Adrenal gland (tissue), 12 donors: Measurements from ENCODE around the gene HIRA. TPM values are rescaled to one million over a fixed set of nuclear protein-coding genes. Genes with fewer than 3 reads are reported as not detected.

ENCODE experiments used
- DNase-seq, 7 donors: peaks; one replicate each; pipeline ENCODE4 v3.0.0-alpha.2; 2019 to 2020
- H3K27ac ChIP-seq, 5 donors: fragments of 200-600 bp; sonication (generic) in 4 of 5; 1 replicate in 3 of 5; 2 replicates in 2 of 5; pipeline versions ENCODE4 v1.5.1 to v1.8.0; 2016 to 2020; ENCODE audit warnings: mild to moderate bottlenecking in 1 of 5
- H3K27me3 ChIP-seq: fragments of 200-600 bp; 2 replicates; pipeline ENCODE4 v1.8.0; 2021
- H3K36me3 ChIP-seq, 2 donors: fragments of 200-600 bp; replicated peaks in 1 of 2; 1 replicate in 1 of 2; 2 replicates in 1 of 2; pipeline versions ENCODE4 v1.5.1 to v1.8.0; 2018 to 2022
- H3K4me1 ChIP-seq, 2 donors: fragments of 200-600 bp; replicated peaks in 1 of 2; 1 replicate in 1 of 2; 2 replicates in 1 of 2; pipeline versions ENCODE4 v1.5.1 to v1.8.0; 2018 to 2021
- H3K4me3 ChIP-seq, 4 donors: fragments of 200-600 bp; sonication (generic) in 3 of 4; one replicate each; pipeline ENCODE4 v1.5.1; 2016 to 2018
- H3K9me3 ChIP-seq, 3 donors: fragments of 200-600 bp; sonication (generic) in 1 of 3; replicated peaks in 1 of 3; 1 replicate in 2 of 3; 2 replicates in 1 of 3; pipeline versions ENCODE4 v1.5.1 to v1.8.0; 2016 to 2021
- POLR2A ChIP-seq, 2 donors: fragments of 450-650 bp; IDR thresholded peaks; one replicate each; pipeline ENCODE4 v1.6.1; 2017; ENCODE audit warnings: antibody characterized with exemption in 2 of 2, mild to moderate bottlenecking in 2 of 2, moderate library complexity in 1 of 2
- WGBS, 4 donors: extraction: QIAGEN DNeasy Blood & Tissue Kit in 2 of 4; methylation state at CpG; one replicate each; pipeline versions ENCODE4 v1.1.5 to v1.1.7; 2013 to 2017; 5-methylcytosine and 5-hydroxymethylcytosine counted together
- intact Hi-C, 2 donors: fragments of 100-400 bp; cut with DNase I; formaldehyde crosslinking; loops; one replicate each; pipeline versions ENCODE4 v1.14.1 to v1.15.0; 2022 to 2023
- polyA plus RNA-seq, 3 donors: library from polyadenylated mRNA; stranded (reverse); fragments of 200-250 nt in 2 of 3; fragments of 350-450 nt in 1 of 3; fragmentation: Illumina TruSeq in 1 of 3; extraction: RNeasy Lipid Tissue Mini Kit (QIAGEN cat#74804) in 1 of 3; gene quantifications; one replicate each; pipeline ENCODE4 v1.2.3, GENCODE V29; 2013 to 2014
- total RNA-seq, 9 donors: library from RNA; depleted of rRNA in 4 of 9; stranded (reverse); fragments of >200 nt in 4 of 9; fragments of 120-200 nt in 1 of 9; fragmentation: NEBNext Ultra II Directional in 1 of 9; extraction: Animal tissue kit (Norgen Biotek cat#: 25700) in 1 of 9; gene quantifications; one replicate each; pipeline versions ENCODE4 v1.1.0 to v1.2.4, GENCODE V29; 2013 to 2023
- TF ChIP-seq, protein P1 (sequence below), 6 experiments: fragments of 450-650 bp in 4 of 6; fragments of 200-600 bp in 2 of 6; sonication (generic) in 1 of 6; IDR thresholded peaks; 1 replicate in 5 of 6; 2 replicates in 1 of 6; pipeline versions ENCODE4 v1.5.1 to v1.8.0; 2016 to 2021; ENCODE audit warnings: antibody characterized with exemption in 6 of 6, mild to moderate bottlenecking in 2 of 6, moderate library complexity in 1 of 6
- donor health status: healthy with polysubstance abuse.
- donor health status: Bipolar disorder and iron deficiency.
- donor health status: DM: yes; HTN: yes; CAD: no.
- donor health status: DM: no; HTN: no; CAD: no.
- donor health status: DM: no; HTN: no; CAD: no.
- donor health status: DM: yes; HTN: yes; CAD: no.

HIRA gene
- total and polyA plus RNA-seq, 12 donors = 8.4 to 47.8 (median 20.8) TPM

DNA sequence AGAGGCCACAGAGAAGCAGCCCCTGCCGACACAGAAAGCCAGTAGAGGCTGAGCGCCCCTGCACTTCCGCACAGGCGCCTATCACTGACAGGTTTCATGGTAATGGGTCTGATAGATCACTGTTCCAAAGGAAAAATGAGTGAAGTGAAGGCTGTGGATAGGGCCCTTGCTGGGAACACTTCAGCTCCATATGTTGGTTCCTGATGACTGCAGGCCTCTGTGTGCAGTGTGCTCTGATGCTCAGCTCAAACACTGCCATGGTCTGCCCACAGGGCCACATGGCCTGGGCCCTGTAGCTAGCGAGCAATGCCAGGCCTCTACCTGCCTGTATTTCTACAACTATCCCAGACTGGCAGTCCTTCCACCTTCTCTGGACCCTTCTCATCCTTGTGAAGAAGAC is 77.3 kb downstream of the HIRA start:
- Histone ChIP-seq H3K27me3 (no peaks in the 10 kb centered on the region), H3K9me3 (no peaks in the 10 kb centered on the region), H3K4me3 (no peak overlapping the region), H3K36me3 (peaks cover 0 to 89% of the 10 kb centered on the region in 2 donors), H3K4me1 (no peaks in the 10 kb centered on the region), H3K27ac (no peak overlapping the region)
- WGBS, 4 donors = 92 to 100% (median 96%) methylated on average over 5 of the region's 5 CpGs
- TF ChIP-seq POLR2A (IDR thresholded peaks at IDR 0.05) = no peak
- TF ChIP-seq, protein P1, sequence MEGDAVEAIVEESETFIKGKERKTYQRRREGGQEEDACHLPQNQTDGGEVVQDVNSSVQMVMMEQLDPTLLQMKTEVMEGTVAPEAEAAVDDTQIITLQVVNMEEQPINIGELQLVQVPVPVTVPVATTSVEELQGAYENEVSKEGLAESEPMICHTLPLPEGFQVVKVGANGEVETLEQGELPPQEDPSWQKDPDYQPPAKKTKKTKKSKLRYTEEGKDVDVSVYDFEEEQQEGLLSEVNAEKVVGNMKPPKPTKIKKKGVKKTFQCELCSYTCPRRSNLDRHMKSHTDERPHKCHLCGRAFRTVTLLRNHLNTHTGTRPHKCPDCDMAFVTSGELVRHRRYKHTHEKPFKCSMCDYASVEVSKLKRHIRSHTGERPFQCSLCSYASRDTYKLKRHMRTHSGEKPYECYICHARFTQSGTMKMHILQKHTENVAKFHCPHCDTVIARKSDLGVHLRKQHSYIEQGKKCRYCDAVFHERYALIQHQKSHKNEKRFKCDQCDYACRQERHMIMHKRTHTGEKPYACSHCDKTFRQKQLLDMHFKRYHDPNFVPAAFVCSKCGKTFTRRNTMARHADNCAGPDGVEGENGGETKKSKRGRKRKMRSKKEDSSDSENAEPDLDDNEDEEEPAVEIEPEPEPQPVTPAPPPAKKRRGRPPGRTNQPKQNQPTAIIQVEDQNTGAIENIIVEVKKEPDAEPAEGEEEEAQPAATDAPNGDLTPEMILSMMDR (IDR thresholded peaks at IDR 0.05) = no peak
- intact Hi-C loops = loop anchor here in 1 of 2 donors (10.0 kb wide), 1 partner anchor 49 kb away; no protein-coding TSS in a partner anchor
- no peak for DNase-seq

DNA sequence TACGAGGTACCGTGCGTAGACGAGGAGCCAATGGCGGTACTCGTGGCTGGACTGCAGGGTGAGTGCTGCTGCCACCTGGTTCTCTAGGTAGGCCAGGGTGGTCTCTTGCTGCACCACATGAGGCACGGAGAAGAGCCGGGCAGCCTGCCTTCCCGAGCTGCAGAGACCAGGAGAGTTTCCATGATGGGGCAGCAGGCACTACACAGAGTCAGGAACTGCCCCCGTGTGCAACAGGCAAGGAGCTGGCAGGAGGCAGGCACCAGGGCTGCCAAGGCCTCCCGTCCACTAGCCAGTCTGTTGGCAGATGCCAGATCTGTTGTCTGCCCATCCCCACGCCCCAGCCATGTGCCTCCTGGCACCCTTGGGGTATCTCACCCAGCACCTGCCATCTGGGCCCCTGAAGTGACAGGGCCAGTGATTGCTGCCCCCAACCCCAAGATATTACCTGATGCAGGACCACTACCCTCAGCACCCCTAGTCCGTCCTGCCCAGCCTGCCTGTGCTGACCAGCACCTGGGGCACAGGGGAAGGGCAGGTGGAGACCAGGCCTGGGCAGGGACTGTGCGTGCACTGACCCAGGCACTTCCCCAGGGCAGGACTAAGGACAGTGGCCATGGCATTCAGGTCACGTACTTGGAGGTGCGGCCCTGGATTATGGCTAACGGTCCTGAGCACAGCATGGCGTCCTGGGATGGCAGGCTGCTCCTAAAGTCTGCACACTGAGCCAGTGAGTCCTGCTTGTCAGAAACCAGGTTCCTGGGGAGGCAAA is 78.0 kb downstream of the HIRA start:
- Histone ChIP-seq H3K27ac (no peak overlapping the region), H3K9me3 (no peaks in the 10 kb centered on the region), H3K36me3 (peaks cover 0 to 83% of the 10 kb centered on the region in 2 donors), H3K4me3 (no peak overlapping the region), H3K4me1 (no peaks in the 10 kb centered on the region), H3K27me3 (no peaks in the 10 kb centered on the region)
- WGBS, 4 donors = 91 to 95% (median 95%) methylated on average over 7 to 18 of the region's 18 CpGs
- no peak for TF ChIP-seq POLR2A (IDR thresholded peaks at IDR 0.05)
- TF ChIP-seq, protein P1 (IDR thresholded peaks at IDR 0.05) = no peak
- DNase-seq = no peak
- intact Hi-C loops = loop anchor here in 1 of 2 donors (10.0 kb wide), 1 partner anchor 49 kb away; no protein-coding TSS in a partner anchor

DNA sequence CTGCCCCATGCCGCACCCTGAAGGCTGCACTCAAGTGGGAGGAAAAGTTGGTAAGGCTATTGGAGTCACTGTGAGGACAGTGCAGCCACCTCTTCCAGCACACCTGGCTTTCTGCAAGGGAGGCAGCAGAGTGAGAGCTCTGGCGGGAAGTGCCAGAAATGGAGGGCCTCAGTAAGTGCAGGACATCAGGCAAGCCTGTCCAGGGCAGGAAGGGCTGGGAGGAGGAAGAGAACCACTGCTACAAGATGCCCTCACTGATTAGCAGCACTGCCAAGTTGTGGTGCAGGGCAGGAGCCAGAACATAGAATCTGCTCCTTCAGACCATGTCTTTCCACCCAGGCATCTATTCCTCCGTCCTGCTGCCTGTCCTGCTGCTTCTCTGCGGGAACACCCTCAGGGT is 78.8 kb downstream of the HIRA start:
- WGBS, 4 donors = 91 to 98% (median 93%) methylated on average over 3 to 4 of the region's 4 CpGs
- Histone ChIP-seq H3K4me1 (no peaks in the 10 kb centered on the region), H3K36me3 (peaks cover 0 to 75% of the 10 kb centered on the region in 2 donors), H3K9me3 (no peaks in the 10 kb centered on the region), H3K4me3 (no peak overlapping the region), H3K27me3 (no peaks in the 10 kb centered on the region), H3K27ac (no peak overlapping the region)
- intact Hi-C loops = loop anchor here in 1 of 2 donors (10.0 kb wide), 1 partner anchor 48 kb away; no protein-coding TSS in a partner anchor
- no peak for DNase-seq
- no peak for TF ChIP-seq POLR2A (IDR thresholded peaks at IDR 0.05)
- TF ChIP-seq, protein P1 (IDR thresholded peaks at IDR 0.05) = no peak

DNA sequence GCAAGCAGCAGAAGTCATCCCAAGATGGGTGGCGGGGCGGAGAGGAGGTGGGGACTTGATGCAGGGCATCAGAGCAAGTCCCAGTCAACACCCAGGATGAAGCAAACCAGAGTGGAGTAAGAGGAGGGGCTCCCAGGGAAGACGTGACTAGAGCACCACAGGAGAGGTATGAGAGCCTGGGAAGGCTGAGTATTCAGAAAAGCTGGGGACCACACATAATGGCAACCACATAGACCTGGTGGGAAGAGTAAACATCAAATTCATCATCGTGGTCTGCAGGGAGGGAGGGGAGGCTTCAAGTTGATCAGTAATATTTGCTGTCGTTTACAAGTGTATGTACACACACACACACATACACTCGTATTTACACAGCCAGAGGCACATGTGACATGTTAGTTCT is 79.3 kb downstream of the HIRA start:
- Histone ChIP-seq H3K4me1 (no peaks in the 10 kb centered on the region), H3K4me3 (no peak overlapping the region), H3K27me3 (no peaks in the 10 kb centered on the region), H3K36me3 (peaks cover 0 to 71% of the 10 kb centered on the region in 2 donors), H3K27ac (no peak overlapping the region), H3K9me3 (no peaks in the 10 kb centered on the region)
- DNase-seq = no peak
- no peak for TF ChIP-seq POLR2A (IDR thresholded peaks at IDR 0.05)
- TF ChIP-seq, protein P1 (IDR thresholded peaks at IDR 0.05) = no peak
- WGBS, 4 donors = 92 to 98% (median 94%) methylated on average over 6 of the region's 6 CpGs
- intact Hi-C loops = loop anchor here in 1 of 2 donors (10.0 kb wide), 1 partner anchor 47 kb away; no protein-coding TSS in a partner anchor
